Peyer's patch (tissue), 4 donors: ENCODE measurements around the gene SORCS1. TPM values are rescaled to one million over a fixed set of nuclear protein-coding genes. Genes with fewer than 3 reads are reported as not detected.

Source experiments
- DNase-seq, 3 donors: peaks; one replicate each; pipeline ENCODE4 v3.0.0-alpha.2; 2017 to 2019
- H3K27ac ChIP-seq, 4 donors: fragments of 200-600 bp; sonication (generic); one replicate each; pipeline ENCODE4 v1.5.1; 2016 to 2019
- H3K27me3 ChIP-seq, 2 donors: fragments of 200-600 bp; sonication (generic); one replicate each; pipeline ENCODE4 v1.5.1; 2019
- H3K36me3 ChIP-seq, 3 donors: fragments of 200-600 bp; sonication (generic); one replicate each; pipeline ENCODE4 v1.5.1; 2016 to 2019
- H3K4me1 ChIP-seq, 4 donors: fragments of 200-600 bp; sonication (generic); one replicate each; pipeline ENCODE4 v1.5.1; 2016 to 2019
- H3K4me3 ChIP-seq, 4 donors: fragments of 200-600 bp; sonication (generic); 1 replicate in 3 of 4; 2 replicates in 1 of 4; pipeline ENCODE4 v1.5.1; 2016 to 2019; ENCODE audit warnings: mild to moderate bottlenecking in 1 of 4
- H3K9me3 ChIP-seq, 4 donors: fragments of 200-600 bp; sonication (generic); one replicate each; pipeline ENCODE4 v1.5.1; 2016 to 2019; ENCODE audit warnings: mild to moderate bottlenecking in 1 of 4
- CTCF ChIP-seq, 6 experiments: fragments of 450-650 bp in 4 of 6; fragments of 200-600 bp in 2 of 6; sonication (generic) in 1 of 6; IDR thresholded peaks; one replicate each; pipeline ENCODE4 v1.5.1; 2017 to 2019; ENCODE audit warnings: antibody characterized with exemption in 6 of 6, mild to moderate bottlenecking in 3 of 6, moderate library complexity in 1 of 6
- POLR2A ChIP-seq, 2 donors: fragments of 450-650 bp; IDR thresholded peaks; one replicate each; pipeline ENCODE4 v1.5.1; 2017; ENCODE audit warnings: antibody characterized with exemption in 2 of 2, mild to moderate bottlenecking in 2 of 2, moderate library complexity in 2 of 2
- total RNA-seq, 4 donors: library from RNA; depleted of rRNA; stranded (reverse); fragments of >200 nt; gene quantifications; one replicate each; pipeline ENCODE4 v1.1.0, GENCODE V29; 2016

Gene SORCS1
- total RNA-seq, 4 donors from 2014 or later: 0.53 to 5.9 (median 2.4) TPM

- H3K9me3 ChIP-seq: no peaks in the 10 kb centered on the region
- H3K27ac ChIP-seq: no peak overlapping the region
- H3K27me3 ChIP-seq: no peaks in the 10 kb centered on the region
- H3K4me1 ChIP-seq: no peaks in the 10 kb centered on the region
- no peak for TF ChIP-seq CTCF (IDR thresholded peaks at IDR 0.05)
- TF ChIP-seq POLR2A (IDR thresholded peaks at IDR 0.05): no peak
- no peaks in the 10 kb centered on the region for H3K36me3 ChIP-seq
- no peak overlapping the region for H3K4me3 ChIP-seq
- no peak for DNase-seq
These were observed 622.0 kb downstream of the SORCS1 start for GRCh38 chr10:106542461-106542860.

GRCh38 chr10:106540645-106541044 lies 623.9 kb downstream of the SORCS1 start:
- no peaks in the 10 kb centered on the region for H3K9me3 ChIP-seq
- TF ChIP-seq CTCF (IDR thresholded peaks at IDR 0.05): no peak
- TF ChIP-seq POLR2A (IDR thresholded peaks at IDR 0.05): no peak
- no peaks in the 10 kb centered on the region for H3K27me3 ChIP-seq
- no peak overlapping the region for H3K27ac ChIP-seq
- no peak overlapping the region for H3K4me3 ChIP-seq
- no peaks in the 10 kb centered on the region for H3K4me1 ChIP-seq
- H3K36me3 ChIP-seq: no peaks in the 10 kb centered on the region
- no peak for DNase-seq

- H3K9me3 ChIP-seq: no peaks in the 10 kb centered on the region
These were observed 626.6 kb downstream of the SORCS1 start for GRCh38 chr10:106537866-106538265.

GRCh38 chr10:106535304-106535953 lies 629.1 kb downstream of the SORCS1 start:
- no peaks in the 10 kb centered on the region for H3K27me3 ChIP-seq
- H3K4me3 ChIP-seq: no peak overlapping the region
- no peaks in the 10 kb centered on the region for H3K36me3 ChIP-seq
- TF ChIP-seq POLR2A (IDR thresholded peaks at IDR 0.05): no peak
- no peak for TF ChIP-seq CTCF (IDR thresholded peaks at IDR 0.05)
- DNase-seq: no peak
- H3K9me3 ChIP-seq: no peaks in the 10 kb centered on the region
- H3K27ac ChIP-seq: no peak overlapping the region
- no peaks in the 10 kb centered on the region for H3K4me1 ChIP-seq

More at GRCh38 chr10:106537866-106538265, 626.6 kb downstream of the SORCS1 start:
- no peaks in the 10 kb centered on the region for H3K27me3 ChIP-seq
- H3K27ac ChIP-seq: no peak overlapping the region
- no peaks in the 10 kb centered on the region for H3K36me3 ChIP-seq
- no peaks in the 10 kb centered on the region for H3K4me1 ChIP-seq
- no peak overlapping the region for H3K4me3 ChIP-seq
- TF ChIP-seq CTCF (IDR thresholded peaks at IDR 0.05) (no peak), POLR2A (IDR thresholded peaks at IDR 0.05) (no peak)
- DNase-seq: no peak

- TF ChIP-seq POLR2A (IDR thresholded peaks at IDR 0.05) (no peak), CTCF (IDR thresholded peaks at IDR 0.05) (no peak)
- no peaks in the 10 kb centered on the region for H3K4me1 ChIP-seq
These were observed 630.1 kb downstream of the SORCS1 start for GRCh38 chr10:106534441-106534840.

More at GRCh38 chr10:106534441-106534840, 630.1 kb downstream of the SORCS1 start:
- DNase-seq: no peak
- Histone ChIP-seq H3K4me3 (no peak overlapping the region), H3K27ac (no peak overlapping the region), H3K36me3 (no peaks in the 10 kb centered on the region), H3K9me3 (no peaks in the 10 kb centered on the region), H3K27me3 (no peaks in the 10 kb centered on the region)
